Stimulated activated CD4-positive, alpha-beta T cell treated with anti-CD3 and anti-CD28 coated beads, Interleukin-4, amount 100 ng/mL, for 48 hours (primary cell): Measurements from ENCODE around the gene OLA1.
A peak's percentile ranks its signal among the peaks of the same experiment; 100 is the strongest.

Source experiments
- DNase-seq, 2 donors: peaks; one replicate each; pipeline ENCODE4 v3.0.0-alpha.2; 2020; ENCODE audit warnings: low read depth in 2 of 2

The OLA1 gene

DNA sequence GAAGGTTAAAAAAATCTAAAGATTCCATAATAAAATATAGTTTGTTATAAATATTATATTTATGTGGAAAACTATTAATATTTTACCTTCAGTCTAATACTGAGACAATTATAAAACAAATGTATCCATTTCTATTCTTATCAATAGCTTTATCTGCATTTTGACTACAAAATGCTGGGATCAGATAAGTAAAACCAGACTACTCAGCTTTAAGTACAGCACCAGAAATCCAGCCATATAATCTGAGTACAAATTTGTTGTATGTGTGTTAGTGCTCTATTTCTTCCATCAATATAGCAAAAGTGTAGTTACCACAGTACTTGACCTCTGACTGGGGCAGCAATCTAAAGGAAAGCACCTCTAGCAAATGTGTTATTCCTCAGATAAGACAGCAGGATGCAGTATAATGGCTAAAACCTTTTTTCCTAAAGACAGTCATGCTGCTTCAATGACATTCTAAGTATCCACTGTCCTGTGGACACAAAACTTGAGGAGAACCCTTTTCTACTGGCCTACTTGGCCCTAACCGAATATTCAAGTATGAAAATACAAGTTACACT is 68.1 kb downstream of the OLA1 start:
- DNase-seq, result no peak

DNA sequence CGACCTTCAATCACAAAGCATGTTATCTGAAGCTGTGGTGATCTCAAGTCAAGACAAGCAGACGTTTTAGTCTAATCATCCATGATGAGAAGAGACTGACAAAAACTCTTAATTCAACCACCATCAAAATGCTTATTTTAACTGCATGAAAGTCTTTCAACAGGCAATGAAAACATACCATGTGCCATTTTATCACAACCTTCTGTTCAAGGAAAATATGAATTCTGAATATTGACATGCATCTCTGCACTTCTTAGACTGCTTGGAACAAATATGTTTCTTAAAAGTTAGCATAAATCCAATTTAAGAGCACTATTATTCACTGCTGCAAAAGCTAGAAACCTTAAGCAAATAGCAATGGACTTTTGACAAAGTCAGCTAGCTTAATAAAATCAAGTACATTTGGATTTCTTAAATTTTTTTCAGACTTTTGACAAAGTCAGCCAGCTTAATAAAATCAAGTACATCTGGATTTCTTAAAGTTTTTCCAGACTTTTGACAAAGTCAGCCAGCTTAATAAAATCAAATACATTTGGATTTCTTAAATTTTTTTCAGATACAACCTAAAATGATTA is 70.9 kb downstream of the OLA1 start:
- DNase-seq, result no peak

DNA sequence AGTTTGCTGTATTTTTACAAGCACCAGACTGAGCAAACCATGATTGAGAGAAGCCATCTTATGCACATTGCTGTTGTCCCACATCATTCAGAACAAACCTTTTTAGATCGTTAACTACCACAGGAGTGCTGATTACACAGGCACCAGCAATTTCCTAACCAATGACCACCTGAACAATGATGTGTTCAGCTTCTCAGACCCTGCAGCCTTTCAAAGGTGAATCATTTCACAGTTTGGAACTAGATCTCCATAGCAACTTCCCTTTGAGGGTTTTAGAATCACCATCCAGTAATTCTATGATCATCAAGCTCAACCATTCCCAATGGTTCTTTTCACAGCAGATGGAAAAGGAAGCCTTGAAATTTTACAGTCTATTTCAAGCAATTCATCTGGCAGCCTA is 71.4 kb downstream of the OLA1 start:
- no peak for DNase-seq

DNA sequence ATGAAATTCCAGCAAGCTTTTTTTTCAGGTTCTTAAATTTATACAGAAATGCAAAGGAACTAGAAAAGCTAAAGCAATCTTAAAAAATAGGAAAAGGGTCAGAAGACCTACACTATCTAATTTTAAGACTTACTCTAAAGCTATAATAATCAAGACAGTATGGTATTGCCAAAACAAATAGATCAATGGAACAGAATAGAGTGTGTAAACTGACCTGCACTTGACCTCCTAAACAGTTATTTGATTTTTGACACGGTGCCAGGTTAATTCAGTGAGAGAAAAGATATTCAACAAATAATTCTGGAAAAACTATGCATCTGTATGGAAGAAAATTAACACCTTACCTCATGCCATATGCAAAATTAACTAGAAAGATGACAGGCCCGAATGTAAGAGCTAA is 73.6 kb downstream of the OLA1 start:
- DNase-seq, result no peak

DNA sequence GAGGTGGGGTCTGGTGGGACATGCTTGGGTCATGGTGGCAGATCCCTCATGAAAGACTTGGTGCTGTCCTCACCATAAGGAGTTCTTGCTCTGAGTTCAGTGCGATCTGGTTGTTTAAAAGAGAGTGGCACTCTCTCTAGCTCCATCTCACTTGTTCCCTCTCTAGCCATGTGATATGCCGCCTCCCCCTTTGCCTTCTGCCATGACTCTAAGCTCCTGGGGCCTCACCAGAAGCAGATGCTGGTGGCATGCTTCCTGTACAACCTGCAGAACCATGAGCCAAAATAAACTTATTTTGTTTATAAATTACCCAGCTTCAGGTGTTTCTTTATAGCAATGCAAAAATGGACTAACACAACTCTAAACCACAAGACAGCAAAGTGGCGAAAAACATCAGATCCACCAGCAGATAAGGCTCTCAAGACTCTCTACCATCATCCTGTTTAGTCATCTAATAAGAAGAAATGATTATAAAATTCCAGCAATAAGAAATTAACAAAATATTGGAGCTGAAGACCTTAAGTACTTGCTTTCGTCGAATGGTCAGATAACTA is 75.5 kb downstream of the OLA1 start:
- no peak for DNase-seq

DNA sequence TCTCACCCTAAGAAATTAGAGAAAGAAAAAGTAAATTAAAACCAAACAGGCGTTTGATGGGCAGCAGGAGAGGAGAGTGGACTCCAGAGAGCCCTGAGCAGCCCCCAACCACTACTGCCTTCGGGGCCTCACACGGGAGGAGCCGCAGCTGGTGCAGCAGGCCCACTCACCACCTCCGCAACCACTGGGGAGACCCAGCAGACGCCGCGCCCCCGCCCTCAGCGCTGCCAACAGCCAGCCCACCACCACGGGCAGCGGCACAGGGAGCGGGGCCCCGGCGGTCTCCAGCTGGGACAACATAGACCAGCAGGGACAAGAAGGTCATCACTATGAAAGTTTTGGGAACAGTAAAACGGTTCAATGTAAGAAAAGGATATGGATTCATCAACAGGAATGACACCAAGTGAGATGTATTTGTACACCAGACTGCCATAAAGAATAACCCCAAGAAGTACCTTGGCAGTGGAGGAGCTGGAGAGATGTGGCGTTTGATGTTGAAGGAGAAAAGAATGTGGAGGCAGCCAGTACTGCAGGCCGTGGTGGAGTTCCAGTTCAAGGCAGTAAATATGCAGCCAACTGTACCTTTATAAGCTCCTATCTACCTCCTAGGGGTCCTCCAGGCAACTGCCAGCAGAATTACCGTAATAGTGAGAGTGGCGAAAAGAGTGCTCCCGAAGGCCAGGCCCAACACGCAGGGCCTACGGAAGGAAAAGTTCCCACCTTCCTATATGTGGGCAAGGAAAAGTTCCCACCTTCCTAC is 76.5 kb downstream of the OLA1 start:
- no peak for DNase-seq

DNA sequence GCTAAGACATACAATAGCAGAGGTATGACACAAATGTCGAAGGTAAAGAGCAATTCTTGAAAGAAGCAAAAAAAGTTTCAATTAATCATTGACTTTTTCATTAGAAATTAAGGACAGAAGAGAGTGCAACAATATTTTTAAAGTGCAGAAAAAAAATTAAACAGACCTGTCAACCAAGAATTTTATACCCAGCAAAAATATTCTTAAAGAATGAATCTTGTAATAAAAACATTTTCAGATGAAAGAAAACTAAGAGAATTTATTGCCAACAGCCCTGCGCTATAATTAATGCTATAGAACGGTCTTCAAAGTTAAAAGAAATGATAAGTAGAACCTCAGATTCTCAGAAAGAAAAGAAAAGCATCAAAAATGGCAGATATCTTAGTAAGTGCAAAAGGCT is 79.0 kb downstream of the OLA1 start:
- no peak for DNase-seq

DNA sequence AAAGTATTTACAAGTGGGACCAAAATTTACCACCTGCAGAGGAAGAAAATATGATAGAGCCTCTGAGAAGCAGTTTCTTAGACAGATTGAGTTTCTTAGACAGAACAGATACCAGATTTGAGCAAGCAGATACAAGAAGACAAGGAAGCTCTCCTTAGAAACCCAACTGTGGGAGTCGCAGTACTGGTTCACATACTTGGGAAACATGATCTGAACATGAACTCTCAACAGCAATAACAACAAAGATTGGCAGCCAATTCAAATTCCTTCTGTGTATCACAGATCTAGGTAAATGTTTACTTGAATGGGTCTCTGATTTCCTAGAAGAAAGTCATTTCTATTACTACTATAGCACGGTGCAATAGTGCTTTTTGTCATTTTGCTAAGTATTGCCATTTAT is 82.1 kb downstream of the OLA1 start:
- DNase-seq, result no peak

DNA sequence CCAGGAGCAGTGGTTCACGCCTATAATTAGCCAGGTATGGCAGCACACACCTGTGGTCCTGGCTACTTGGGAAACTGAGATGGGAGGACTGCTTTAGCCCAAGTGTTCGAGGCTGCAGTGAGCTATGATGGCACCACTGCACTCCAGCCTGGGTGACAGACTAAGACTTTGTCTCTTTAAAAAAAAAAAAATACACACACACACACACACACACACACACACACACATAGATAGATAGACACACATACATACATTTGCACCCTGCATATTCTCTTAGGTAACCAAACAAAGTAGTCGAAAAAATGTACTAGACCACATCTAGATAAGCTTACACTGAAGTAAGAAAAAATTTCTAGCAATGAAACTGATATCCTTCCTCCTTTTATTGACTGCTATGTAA is 86.8 kb downstream of the OLA1 start:
- no peak for DNase-seq

DNA sequence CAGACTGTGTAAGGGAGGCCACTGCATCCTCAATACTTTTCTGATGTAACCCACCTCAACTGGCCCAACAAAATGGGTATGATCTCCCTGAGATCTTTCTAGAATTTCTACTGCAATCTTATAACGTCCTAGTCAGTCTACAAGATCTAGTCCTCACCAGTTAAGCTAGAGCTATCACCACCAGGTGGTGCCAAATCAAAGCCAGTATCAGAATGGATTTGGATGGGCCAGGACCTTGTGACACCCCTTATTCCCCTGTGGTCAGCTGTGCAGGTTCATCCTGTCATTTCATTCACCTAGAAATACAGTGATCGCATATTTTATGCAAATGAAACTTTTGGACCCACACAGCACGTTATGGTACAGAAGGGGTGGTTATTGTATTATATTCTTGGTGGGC is 90.3 kb downstream of the OLA1 start:
- peak in 1 of 2 donors; percentile 2 for DNase-seq

DNA sequence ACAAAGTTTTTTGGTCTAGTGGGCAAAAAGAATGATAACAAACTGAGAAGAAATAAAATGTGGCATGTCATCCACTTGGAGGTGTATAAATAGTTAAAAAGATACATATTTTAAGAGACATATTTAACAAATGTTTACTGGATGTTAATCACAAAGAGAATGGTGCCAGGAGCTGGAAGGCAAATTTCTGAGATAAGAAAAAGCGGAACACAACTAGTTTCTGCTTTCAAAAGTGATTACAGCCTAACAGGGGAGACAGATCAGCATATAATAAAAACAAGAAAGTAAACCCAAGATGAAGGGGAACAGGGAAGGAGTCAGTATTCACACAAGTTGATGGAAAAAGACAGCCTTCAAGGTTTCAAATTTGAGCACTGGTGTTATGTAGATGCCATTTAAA is 91.3 kb downstream of the OLA1 start:
- DNase-seq, result no peak

DNA sequence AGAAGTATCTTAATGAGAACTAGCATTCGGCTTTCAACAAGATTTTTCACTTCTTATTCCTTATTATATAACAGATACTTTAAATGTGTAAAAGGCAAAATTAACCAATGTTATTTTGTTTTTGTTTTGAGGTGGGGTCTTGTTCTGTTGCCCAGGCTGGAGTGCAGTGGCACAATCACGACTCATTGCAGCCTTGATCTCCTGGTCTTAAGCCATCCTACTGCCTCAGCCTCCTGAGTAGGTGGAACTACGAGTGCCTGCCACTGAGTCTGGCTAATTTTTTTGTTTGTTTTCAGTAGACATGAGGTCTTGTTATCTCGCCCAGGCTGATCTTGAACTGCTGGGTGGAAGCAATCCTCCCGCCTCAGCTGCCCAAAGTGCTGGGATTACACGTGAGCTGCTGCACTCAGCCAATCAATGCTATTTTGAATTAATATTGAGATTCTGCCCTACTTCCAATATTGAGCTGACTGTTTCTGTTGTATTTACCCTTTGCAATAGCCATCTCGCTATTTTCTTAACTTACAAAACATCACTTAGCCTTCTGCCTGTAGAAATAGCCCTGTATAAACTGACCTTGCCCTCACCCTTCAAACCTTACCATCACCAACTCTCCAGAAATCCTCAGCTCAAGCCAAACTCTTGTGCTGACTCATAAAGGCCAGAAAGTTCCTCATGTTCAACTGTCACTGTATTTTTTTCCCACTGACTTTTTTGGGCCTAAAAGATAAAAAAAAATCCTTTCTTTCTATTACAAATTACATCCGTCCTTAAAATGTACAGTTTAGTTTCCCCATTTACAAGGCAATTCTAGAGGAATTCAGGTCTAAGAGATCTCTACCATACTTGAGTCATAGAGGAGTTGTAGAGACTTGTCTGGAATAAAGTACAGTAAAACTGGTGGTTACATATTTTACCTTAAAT is 94.3 kb downstream of the OLA1 start:
- no peak for DNase-seq

DNA sequence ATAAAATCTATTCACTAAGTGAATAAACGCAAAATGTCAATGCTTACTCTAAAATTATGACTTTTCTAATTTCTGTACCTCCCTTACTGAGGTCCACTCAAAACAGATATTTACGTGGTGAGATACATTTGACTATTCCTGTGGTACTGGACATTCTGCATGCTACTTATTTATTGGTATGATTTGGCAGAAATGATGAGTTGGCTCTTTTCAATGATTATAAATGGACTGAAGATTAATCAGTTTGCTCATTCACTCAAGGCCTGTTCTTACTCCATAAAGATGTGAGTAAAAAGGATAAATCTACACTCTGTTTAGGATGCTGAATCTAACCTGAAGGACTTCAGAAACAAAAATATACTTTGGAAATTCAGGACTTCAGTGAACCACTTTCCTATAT is 98.8 kb downstream of the OLA1 start:
- no peak for DNase-seq

DNA sequence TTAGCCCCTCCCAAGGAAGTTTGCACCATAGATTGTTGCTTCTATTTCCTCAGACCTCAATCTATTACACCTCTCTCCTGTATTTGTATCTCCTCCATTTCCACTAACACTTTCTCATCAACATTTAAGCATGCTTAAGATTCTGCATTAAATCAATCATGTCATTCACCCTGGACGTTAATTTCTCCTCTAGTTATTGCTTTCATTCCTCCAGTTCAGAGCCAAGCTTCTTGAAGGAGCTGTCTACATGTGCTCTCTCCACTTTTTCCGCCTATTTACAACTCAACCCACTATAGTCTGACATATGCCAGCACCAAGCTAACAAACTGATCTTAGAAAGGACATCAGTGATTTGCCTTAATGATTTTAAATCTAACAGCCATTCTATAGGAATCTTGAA is 99.5 kb downstream of the OLA1 start:
- no peak for DNase-seq

DNA sequence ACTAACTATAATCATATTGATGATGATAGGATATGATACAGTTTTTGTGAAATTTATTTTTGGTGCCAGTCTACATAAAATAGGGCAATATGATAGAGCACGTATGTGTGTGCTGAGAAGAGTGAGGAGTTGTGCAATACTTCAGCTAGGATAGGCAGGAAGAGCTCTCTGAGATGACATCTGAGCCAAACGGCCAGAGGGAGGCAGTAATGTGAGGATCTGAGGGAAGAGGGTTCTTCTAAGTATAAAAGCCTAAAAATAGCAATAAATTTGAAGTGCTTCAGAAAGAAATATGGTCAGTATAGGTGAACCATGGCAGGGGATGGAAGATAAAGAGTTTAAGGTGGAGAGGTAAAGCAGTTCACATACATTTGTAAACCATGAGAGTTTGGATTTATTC is 102.5 kb downstream of the OLA1 start:
- no peak for DNase-seq

DNA sequence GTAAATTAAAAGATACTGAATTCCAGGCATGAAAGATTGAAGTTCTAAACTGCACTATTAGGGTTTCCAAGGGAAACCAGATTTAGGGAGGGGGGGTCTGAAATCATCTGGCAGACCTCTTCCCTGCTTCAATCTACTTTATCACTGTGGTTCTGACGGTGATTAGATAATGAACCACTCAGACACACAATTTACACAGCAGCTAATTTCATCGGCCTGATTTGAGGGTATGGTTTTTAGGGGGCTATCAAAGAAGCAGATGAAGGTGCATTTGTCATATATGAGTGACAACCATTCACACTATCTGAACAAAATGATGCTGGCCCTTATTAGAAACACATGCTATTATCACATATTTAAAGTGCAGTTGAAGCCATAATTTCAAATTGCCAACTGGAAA is 106.0 kb downstream of the OLA1 start:
- DNase-seq, result no peak

DNA sequence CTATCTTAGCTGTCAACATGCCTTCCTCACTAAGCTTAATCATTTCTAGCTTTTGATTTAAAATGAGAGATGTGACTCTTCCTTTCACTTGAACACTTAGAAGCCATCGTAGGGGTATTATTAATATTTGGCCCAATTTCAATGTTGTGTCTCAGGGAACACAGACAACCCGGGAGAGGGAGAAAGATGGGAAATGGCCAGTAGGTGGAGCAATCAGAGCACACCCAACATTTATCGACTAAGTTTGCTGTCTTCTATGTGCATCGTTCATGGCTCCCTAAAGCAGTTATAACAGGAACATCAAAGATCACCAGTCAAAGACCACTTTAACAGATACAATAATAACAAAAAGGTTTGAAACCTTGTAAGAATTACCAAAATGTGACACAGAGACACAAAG is 110.2 kb downstream of the OLA1 start:
- no peak for DNase-seq

DNA sequence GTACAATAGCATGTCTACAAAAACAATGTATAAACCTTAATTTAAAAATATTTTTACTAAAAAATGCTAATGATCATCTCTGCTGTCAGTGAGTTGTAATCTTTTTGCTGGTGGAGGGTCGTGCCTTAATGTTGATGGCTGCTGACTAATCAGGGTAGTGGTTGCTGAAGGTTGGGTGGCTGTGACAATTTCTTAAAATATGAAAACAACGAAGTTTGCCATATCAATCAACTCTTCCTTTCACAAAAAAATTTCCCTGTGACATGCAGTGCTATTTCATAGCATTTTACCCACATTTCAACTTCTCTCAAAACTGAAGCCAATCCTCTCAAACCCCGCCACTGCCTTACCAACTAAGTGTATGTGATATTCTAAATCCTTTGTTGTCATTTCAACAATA is 112.4 kb downstream of the OLA1 start:
- no peak for DNase-seq

DNA sequence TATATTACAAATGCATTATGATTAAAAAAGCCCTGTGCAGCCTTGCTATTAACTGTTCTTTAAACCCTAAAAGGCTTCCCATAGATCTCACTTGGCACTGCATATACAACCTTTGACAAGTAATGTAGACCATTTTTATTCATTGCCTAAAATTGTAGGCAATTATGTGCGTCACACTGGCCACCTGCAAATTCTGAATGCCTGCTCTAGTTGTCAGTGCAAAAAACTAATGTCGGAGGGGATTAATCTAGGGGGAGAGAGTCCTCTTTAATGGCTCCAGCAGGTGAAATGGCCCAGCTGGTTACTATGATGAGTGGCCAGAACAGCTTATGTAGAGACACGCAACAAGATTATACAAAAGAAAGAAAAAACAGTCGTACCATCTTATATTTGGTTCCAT is 123.2 kb downstream of the OLA1 start:
- DNase-seq, result no peak

DNA sequence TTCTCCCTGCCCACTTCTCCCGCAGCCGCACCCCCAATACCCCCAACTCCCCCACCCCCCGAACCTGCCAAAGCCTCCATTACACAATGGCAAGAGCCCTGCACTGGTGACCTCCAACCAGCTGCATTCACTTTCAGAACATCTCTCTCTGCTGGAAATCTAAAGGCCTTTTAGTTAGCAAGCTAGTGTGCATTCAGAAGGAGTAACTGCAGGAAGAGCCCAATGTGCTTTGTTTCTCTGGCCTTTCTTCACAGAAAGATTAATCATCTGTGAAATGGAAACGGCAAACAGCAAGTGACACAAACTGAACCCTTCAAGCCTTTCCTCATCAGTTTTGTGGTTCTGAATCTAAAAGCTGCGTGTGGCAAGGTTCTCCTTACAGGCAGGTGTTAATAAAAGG is 124.2 kb downstream of the OLA1 start:
- no peak for DNase-seq

DNA sequence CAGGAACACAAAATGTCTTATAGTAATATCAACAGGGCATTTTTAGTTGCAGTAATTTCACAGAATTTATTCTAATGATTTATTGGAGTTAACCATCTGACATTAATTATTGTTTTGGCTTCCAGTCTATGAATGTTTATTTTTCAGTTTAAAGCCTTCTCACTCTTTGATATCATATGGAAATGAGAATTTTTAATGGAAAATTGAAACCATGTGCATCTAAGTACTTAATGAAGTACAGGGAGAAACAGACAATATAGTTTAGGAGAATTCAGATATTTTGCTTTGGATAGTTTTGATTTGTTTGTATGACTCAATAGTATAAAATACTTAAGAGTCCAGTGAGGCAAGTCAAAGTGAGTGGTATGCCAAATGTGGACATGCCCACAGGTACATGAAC is 126.1 kb downstream of the OLA1 start:
- no peak for DNase-seq

DNA sequence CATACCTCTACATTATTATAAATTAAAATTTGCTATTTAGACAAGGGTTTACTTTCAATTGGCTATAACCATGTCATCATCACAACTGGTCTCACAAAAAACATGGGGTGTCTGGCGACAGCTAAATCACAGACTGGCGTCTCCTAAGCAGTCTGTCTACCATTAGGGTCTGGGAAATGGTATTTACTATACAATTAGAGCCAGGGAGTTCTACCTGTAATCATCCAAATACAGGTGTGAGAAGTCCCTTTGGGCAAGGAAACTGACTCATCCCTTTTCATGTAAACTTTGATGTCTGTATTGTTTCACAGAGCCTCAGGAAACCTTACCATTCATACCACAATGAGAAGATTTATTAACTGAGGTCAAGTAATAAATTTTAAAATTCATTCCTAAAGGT is 126.7 kb downstream of the OLA1 start:
- no peak for DNase-seq
